Endothelial cell of umbilical vein (primary cell): ENCODE results near the gene HSPB8.

ENCODE experiments used
- EZH2 ChIP-seq: IDR thresholded peaks from 2 replicates; pipeline ENCODE4 v1.6.1; 2012; ENCODE audit warnings: borderline replicate concordance, low read depth, mild to moderate bottlenecking, moderate library complexity, low read length, inconsistent platforms; ENCODE audit not compliant: severe bottlenecking
- JUN ChIP-seq: IDR thresholded peaks from 2 replicates; pipeline ENCODE4 v1.6.1; 2011; ENCODE audit warnings: borderline replicate concordance, low read depth; ENCODE audit not compliant: insufficient read length, insufficient read depth
- POLR2A ChIP-seq: IDR thresholded peaks from 2 replicates; pipeline ENCODE4 v1.6.1; 2012; ENCODE audit warnings: low read depth, mild to moderate bottlenecking, control low read depth, low read length
- POLR2AphosphoS5 ChIP-seq: IDR thresholded peaks from 2 replicates; pipeline ENCODE4 v1.6.1; 2012; ENCODE audit warnings: low read depth, mild to moderate bottlenecking, control low read depth, low read length, moderate library complexity; ENCODE audit not compliant: insufficient read depth
- TF ChIP-seq, protein P1 (sequence below), 2 donors: IDR thresholded peaks; 1 replicate in 1 of 2; 2 replicates in 1 of 2; pipeline ENCODE4 v1.5.1; 2011; ENCODE audit warnings: low read length in 2 of 2, mild to moderate bottlenecking in 2 of 2, moderate library complexity in 2 of 2, control low read depth in 1 of 2, inconsistent platforms in 1 of 2, low read depth in 1 of 2; ENCODE audit not compliant: insufficient read depth in 1 of 2; ENCODE audit errors: extremely low read depth in 1 of 2

DNA sequence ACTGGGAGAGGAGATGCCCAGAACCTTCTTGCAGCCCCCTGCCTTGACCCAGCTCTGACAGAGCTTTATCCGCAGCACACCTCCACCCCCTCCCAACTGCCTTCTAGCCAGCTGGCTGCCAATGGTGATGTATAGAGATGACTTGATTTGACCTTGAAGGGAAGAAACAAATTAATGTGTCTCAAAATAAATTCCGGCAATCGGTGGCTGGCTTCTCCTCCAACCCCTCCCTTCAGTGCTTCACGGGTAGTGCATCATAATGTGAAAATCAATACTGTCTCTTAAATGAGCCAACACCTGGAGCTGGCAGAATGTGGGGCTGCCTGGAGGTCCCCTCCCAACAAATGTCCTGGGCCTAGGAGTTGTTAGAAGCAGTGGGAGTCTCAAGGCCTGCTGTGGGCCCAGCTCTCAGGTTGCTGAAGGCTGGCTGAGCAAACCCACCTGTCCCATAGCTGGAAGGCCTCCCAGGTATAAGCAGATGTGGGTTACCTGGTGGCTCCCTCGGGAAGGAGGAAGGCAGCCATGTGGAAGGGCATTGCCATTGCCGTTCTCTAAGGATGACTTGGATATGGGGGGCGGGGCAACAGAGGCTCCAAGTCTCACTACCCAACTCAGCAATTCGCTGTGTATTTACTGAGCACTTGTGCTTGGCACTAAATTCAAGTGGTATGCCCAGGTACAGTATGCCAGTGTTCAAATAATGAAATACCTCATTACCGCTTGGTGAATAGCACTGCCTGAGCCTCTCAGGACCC, 23.2 kb downstream of the HSPB8 start:
- TF ChIP-seq JUN, result no peak
- TF ChIP-seq, protein P1, sequence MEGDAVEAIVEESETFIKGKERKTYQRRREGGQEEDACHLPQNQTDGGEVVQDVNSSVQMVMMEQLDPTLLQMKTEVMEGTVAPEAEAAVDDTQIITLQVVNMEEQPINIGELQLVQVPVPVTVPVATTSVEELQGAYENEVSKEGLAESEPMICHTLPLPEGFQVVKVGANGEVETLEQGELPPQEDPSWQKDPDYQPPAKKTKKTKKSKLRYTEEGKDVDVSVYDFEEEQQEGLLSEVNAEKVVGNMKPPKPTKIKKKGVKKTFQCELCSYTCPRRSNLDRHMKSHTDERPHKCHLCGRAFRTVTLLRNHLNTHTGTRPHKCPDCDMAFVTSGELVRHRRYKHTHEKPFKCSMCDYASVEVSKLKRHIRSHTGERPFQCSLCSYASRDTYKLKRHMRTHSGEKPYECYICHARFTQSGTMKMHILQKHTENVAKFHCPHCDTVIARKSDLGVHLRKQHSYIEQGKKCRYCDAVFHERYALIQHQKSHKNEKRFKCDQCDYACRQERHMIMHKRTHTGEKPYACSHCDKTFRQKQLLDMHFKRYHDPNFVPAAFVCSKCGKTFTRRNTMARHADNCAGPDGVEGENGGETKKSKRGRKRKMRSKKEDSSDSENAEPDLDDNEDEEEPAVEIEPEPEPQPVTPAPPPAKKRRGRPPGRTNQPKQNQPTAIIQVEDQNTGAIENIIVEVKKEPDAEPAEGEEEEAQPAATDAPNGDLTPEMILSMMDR (IDR thresholded peaks at IDR 0.05; ENCODE audit: extremely low read depth in 1 of 2, insufficient read depth in 1 of 2, low read depth in 1 of 2, low read length in 2 of 2), result no peak
- no peak for TF ChIP-seq POLR2A
- TF ChIP-seq POLR2AphosphoS5, result no peak
- no peak for TF ChIP-seq EZH2
